Common myeloid progenitor, CD34-positive (primary cell): ENCODE results near the gene CCNO.

Experiments
- CTCF ChIA-PET: fragments of 350-600 bp; sonication (Branson Sonifier 250); formaldehyde crosslinking; loops from one replicate; lab custom pipeline; 2021; ENCODE audit warnings: antibody characterized with exemption; lab: Charles Lee
- POLR2A ChIA-PET: fragments of 350-600 bp; sonication (Branson Sonifier 250); formaldehyde crosslinking; loops from one replicate; lab custom pipeline; 2021; ENCODE audit warnings: antibody characterized with exemption; lab: Charles Lee
- DNase-seq, 3 donors: peaks; one replicate each; pipeline versions ENCODE4 v3.0.0 to v3.0.0-alpha.2; 2013
- H3K27ac ChIP-seq, 2 experiments: 1 replicate in 1 of 2; 2 replicates in 1 of 2; pipeline ENCODE4 v1.7.0; 2013; ENCODE audit warnings: inconsistent platforms in 2 of 2, low read length in 2 of 2, mild to moderate bottlenecking in 2 of 2, low read depth in 1 of 2, moderate library complexity in 1 of 2; ENCODE audit not compliant: severe bottlenecking in 2 of 2, insufficient read depth in 1 of 2, poor library complexity in 1 of 2
- H3K27me3 ChIP-seq, 5 experiments: replicated peaks in 2 of 5; 1 replicate in 3 of 5; 2 replicates in 2 of 5; pipeline versions ENCODE4 v1.6.1 to v1.7.0; 2013; ENCODE audit warnings: low read length in 4 of 5, mild to moderate bottlenecking in 2 of 5, moderate library complexity in 2 of 5, inconsistent platforms in 1 of 5; ENCODE audit not compliant: insufficient read depth in 5 of 5, control insufficient read depth in 4 of 5
- H3K36me3 ChIP-seq, 4 experiments: 1 replicate in 2 of 4; 2 replicates in 2 of 4; pipeline versions ENCODE4 v1.6.1 to v1.7.0; 2013; ENCODE audit warnings: low read length in 3 of 4, control low read depth in 1 of 4, mild to moderate bottlenecking in 1 of 4; ENCODE audit not compliant: control insufficient read depth in 4 of 4, insufficient read depth in 4 of 4
- H3K4me1 ChIP-seq, 4 experiments: 1 replicate in 3 of 4; 2 replicates in 1 of 4; pipeline versions ENCODE4 v1.6.1 to v1.7.1; 2013; ENCODE audit warnings: low read length in 3 of 4, mild to moderate bottlenecking in 3 of 4, control low read depth in 1 of 4, inconsistent platforms in 1 of 4, moderate library complexity in 1 of 4; ENCODE audit not compliant: control insufficient read depth in 4 of 4, insufficient read depth in 4 of 4; ENCODE audit errors: control extremely low read depth in 1 of 4
- H3K4me3 ChIP-seq, 7 experiments: 1 replicate in 4 of 7; 2 replicates in 3 of 7; pipeline versions ENCODE4 v1.5.1 to v1.7.0; 2013; ENCODE audit warnings: mild to moderate bottlenecking in 7 of 7, low read length in 6 of 7, moderate library complexity in 6 of 7, inconsistent platforms in 2 of 7, low read depth in 2 of 7, control low read depth in 1 of 7; ENCODE audit not compliant: insufficient read depth in 4 of 7, control insufficient read depth in 1 of 7; ENCODE audit errors: extremely low read depth in 1 of 7
- H3K9me3 ChIP-seq, 5 experiments: 1 replicate in 4 of 5; 2 replicates in 1 of 5; pipeline versions ENCODE4 v1.6.1 to v1.7.1; 2013; ENCODE audit warnings: low read length in 4 of 5, mild to moderate bottlenecking in 2 of 5, inconsistent platforms in 1 of 5, low read depth in 1 of 5, moderate library complexity in 1 of 5; ENCODE audit not compliant: control insufficient read depth in 4 of 5, insufficient read depth in 2 of 5; ENCODE audit errors: control extremely low read depth in 1 of 5
- WGBS: methylation state at CpG from one replicate; pipeline ENCODE4 v1.1.5; 2013; ENCODE audit not compliant: insufficient coverage; 5-methylcytosine and 5-hydroxymethylcytosine counted together

The CCNO gene

DNA sequence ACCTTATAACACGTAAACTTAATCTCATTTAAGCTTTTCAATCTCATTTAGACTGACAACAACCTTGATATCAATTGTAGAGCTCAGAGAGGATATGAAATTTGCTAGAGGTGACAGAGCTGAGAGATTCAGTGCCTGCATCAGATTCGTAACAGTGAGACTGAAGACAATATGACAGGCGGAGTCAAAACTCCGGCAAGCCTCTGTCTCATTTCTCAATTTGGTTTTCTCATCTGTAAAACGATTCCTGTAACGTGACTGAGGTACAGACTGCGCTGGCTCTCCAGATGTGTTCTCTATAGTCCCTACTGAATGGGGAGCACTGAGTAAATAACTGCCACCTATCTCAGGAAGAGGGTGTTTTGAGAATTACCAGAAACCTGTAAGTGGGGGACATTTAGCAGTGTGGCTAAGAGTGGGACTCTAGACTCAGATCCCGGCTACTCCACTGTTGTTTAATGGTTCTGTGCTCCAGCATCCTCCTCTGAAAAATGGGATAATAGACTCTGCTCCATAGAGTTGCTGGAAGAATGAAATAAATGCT, 3.2 kb downstream of the CCNO start:
- CTCF ChIA-PET, result interaction anchor here (0.8 kb wide), 1 partner anchor 53 kb away, joined by 5 read pairs; no protein-coding TSS in a partner anchor
- 28% methylated on average over 7 of the region's 8 CpGs for WGBS

DNA sequence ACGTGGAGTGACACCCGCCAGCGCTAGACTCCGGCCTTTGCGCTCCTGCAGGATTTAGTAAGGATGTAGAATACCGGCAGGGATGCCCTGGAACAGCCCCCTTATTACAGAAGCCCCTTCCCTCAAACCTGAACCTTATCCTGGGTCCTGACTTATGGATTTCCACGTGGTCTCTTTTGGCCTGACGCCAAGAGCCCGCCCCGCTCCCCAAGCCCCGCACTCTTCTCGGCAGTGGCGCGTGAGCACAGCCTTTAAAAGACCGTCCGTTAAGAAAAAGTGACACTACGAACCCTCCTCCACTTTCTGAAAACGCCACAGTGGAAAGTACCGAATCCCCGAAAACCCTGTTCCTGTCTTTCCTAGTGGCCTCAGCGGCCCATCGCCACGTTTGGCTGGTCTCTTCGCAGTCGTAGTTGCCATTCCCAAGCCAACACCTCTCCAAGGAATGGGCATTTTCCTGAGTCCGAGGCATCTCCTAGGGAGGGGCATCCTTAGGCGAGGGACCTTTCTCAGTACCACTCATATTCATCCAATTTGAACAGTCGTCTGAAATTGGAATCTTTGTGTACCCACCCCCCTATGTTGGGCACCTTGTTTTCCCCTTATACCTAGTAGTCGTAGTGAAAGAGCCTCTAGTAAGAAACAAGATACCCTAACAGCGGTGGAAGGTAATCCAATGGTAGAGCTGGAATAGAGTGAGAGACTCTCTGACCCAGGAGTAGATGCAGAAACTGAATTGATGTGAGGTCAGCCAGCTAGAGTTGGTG, 5.6 kb downstream of the CCNO start:
- peaks cover 0 to 1% (median 0%) of the 10 kb centered on the region in 5 experiments for H3K9me3 ChIP-seq
- H3K36me3 ChIP-seq, result no peaks in the 10 kb centered on the region
- POLR2A ChIA-PET, result no interaction called here
- CTCF ChIA-PET, result interaction anchor here (0.8 to 1.7 kb wide), 4 partner anchors 19 to 57 kb away, joined by 3 to 5 read pairs (median 3); no protein-coding TSS in a partner anchor
- 6% methylated on average over 23 of the region's 30 CpGs for WGBS
- DNase-seq, result no peak
- peaks cover 56 to 99% (median 72%) of the 10 kb centered on the region in 5 experiments for H3K27me3 ChIP-seq
- H3K4me1 ChIP-seq, result peaks cover 3 to 50% (median 42%) of the 10 kb centered on the region in 4 experiments
- H3K4me3 ChIP-seq, result peak overlapping the region in 6 of 7 experiments; percentile 16 to 66 (median 34)
- H3K27ac ChIP-seq, result no peak overlapping the region

More for the DNA sequence above, 3.2 kb downstream of the CCNO start:
- Histone ChIP-seq H3K4me3 (no peak overlapping the region), H3K27me3 (peaks cover 45 to 99% (median 70%) of the 10 kb centered on the region in 5 experiments), H3K4me1 (peaks cover 3 to 57% (median 51%) of the 10 kb centered on the region in 4 experiments), H3K27ac (no peak overlapping the region), H3K36me3 (no peaks in the 10 kb centered on the region), H3K9me3 (peaks cover 0 to 1% (median 0%) of the 10 kb centered on the region in 5 experiments)
- no peak for DNase-seq
- POLR2A ChIA-PET, result no interaction called here

DNA sequence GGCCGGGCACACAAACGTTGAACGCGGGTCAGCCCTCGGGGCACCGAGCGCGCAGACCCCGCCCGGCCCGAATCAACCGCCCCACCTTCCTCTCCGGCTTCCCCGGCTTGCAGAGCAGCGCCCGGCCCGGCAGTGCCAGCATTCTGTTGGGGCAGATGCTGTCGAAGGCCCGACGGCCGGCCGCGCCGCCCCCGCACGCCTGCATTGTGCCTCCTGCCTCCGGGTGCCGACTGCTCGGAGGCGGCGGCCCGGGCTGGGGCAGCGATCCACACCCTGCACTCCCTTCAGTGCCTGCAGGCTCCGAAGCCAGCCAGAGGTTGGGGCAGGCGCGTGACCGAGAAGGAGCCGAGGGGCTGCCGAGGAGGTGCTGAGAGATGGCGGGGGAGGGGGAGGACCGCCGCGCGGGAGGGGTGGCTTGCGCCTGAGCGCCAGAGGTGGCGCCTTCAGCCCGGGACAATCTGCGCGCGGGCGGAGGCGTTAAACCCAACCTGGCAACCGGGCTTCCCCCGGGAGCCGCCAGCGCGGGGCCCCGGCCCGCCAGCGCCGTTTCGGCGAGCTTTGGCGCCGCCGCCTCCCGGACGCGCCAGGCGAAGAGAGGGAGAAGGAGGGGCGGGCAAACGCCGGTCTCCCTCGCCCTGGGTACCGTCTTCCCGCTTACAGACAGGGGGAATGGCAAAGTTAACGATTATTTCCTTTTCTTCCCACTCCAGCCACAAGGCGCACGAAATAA, 6.3 kb downstream of the CCNO start, which contains the start of gene MCIDAS:
Gene MCIDAS (minus strand): TSS at position 382 of the 730 bp plus-strand sequence. CDS start 177 bp downstream, at position 205.
- Histone ChIP-seq H3K27ac (no peak within 1 kb of the TSS), H3K27me3 (peaks cover 62 to 99% (median 72%) of the 10 kb centered on the region in 5 experiments), H3K36me3 (no peaks in the 10 kb centered on the region), H3K4me3 (peak within 1 kb of the TSS; percentile 16 to 66 (median 42)), H3K9me3 (peaks cover 0 to 5% (median 0%) of the 10 kb centered on the region in 5 experiments), H3K4me1 (peaks cover 3 to 45% (median 35%) of the 10 kb centered on the region in 4 experiments)
- WGBS, result under 1% methylated on average over 19 of the region's 80 CpGs
- CTCF ChIA-PET, result interaction anchor here (1.1 to 3.8 kb wide), 6 partner anchors 9 to 67 kb away, joined by 3 to 17 read pairs (median 3); partner anchors contain the start of gene GPX8
- POLR2A ChIA-PET, result no interaction called here
- peak in 2 of 3 donors; percentile 61 to 72 for DNase-seq

DNA sequence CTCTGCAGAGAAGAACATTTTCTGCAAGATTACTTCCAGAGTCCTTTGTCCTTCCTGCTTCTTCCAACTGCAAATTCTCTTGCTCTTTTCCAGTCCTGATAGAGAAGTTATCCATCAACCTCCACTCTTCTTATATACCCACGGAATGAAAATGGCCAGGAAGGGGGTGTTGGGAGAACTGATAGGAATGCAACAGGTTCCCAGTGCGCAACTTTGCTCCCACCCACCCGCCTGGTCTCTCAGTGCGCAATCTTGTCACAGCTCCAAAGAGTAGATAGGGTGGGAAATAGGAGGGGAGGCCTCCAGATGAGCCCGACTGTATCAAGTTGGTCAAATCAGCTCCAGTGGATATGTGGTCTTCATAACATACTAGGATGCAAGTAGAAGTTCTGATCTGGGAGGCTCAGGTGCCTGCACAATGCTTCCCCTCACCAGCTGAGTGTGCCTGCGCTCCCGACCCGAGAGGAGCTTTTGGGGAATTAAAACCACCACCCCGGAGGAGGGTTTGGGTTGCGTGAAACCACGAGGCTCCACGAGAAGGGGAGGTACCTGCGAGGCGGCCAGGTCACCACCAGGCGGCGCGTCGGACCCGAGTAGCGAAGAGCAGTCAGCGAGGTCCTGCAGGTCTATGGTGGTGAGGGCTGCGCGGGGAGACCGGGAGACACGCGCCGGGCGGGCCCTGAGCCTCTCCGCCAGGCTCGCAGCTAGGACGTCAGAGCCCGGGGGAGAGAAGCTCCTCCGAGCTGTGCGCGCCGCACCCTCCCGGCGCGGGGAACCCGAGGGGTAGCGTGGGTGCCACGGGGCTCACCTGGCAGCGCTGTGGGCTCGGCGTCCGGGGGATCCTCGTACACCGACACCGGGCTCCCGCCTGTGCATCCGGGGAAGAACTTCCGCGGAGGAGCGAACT, 7.1 kb downstream of the CCNO start:
- Histone ChIP-seq H3K36me3 (no peaks in the 10 kb centered on the region), H3K4me1 (peaks cover 3 to 37% (median 28%) of the 10 kb centered on the region in 4 experiments), H3K9me3 (peaks cover 0 to 6% (median 0%) of the 10 kb centered on the region in 5 experiments), H3K27me3 (peaks cover 62 to 99% (median 71%) of the 10 kb centered on the region in 5 experiments), H3K27ac (no peak overlapping the region), H3K4me3 (peak overlapping the region in 6 of 7 experiments; percentile 17 to 62 (median 46))
- POLR2A ChIA-PET, result interaction anchor here (0.6 kb wide), 1 partner anchor 800 kb away, joined by 4 read pairs; no protein-coding TSS in a partner anchor
- 2% methylated on average over 47 of the region's 54 CpGs for WGBS
- CTCF ChIA-PET, result interaction anchor here (0.5 to 3.8 kb wide), 9 partner anchors 10 to 98 kb away, joined by 3 to 17 read pairs (median 3); partner anchors contain the start of genes CDC20B and GPX8
- peak; percentile 56 to 69 (median 64) for DNase-seq

DNA sequence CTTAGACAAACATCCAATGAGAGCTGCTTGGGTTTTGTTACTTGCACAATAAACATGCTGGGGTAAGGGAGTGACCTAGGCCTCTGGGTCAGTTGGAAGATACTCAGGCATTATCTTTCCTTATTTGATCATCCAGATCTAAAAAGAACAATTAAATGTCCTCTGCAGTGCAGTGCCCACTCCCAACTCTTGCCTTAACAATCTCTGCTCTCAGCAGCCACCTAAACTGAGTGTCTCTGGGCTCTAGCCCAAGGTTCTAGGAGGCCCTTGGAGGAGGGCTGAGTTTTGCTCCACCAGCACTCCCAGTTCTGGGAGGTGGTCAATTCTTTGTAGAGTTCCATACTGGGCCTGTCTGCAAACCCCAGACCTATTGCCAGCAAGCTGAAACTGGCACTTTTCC, 8.1 kb downstream of the CCNO start:
- H3K4me1 ChIP-seq, result peaks cover 0 to 39% (median 29%) of the 10 kb centered on the region in 4 experiments
- H3K4me3 ChIP-seq, result no peak overlapping the region
- H3K9me3 ChIP-seq, result peaks cover 0 to 7% (median 0%) of the 10 kb centered on the region in 5 experiments
- peaks cover 59 to 99% (median 69%) of the 10 kb centered on the region in 5 experiments for H3K27me3 ChIP-seq
- no peak overlapping the region for H3K27ac ChIP-seq
- DNase-seq, result no peak
- ChIA-PET CTCF (interaction anchor here (1.1 to 3.8 kb wide), 4 partner anchors 11 to 53 kb away, joined by 3 to 17 read pairs (median 5); partner anchors contain the start of gene CDC20B), POLR2A (interaction anchor here (0.6 kb wide), 1 partner anchor 177 kb away, joined by 3 read pairs; no protein-coding TSS in a partner anchor)
- no peaks in the 10 kb centered on the region for H3K36me3 ChIP-seq
